MCF 10A (cell line): ENCODE data around the gene VPREB1. TPM values are rescaled to one million over a fixed set of nuclear protein-coding genes. Genes with fewer than 3 reads are reported as not detected.

ENCODE experiments used
- BruUV-seq: library from RNA; stranded (reverse); fragments of 400-500 nt; replicated peaks from 2 replicates; lab custom pipeline; 2021; lab: Mats Ljungman, UMichigan
- CTCF ChIA-PET: fragments of 300-600 bp; sonication (Branson Sonifier 250); formaldehyde crosslinking; extraction: SDS; loops from one replicate; lab custom pipeline; 2021; ENCODE audit warnings: antibody characterized with exemption, inconsistent platforms; lab: Yijun Ruan, JAX
- POLR2A ChIA-PET: fragments of 300-600, 350-650 bp; sonication (Branson Sonifier 250); formaldehyde crosslinking; extraction: SDS; loops from one replicate; lab custom pipeline; 2020; ENCODE audit warnings: antibody characterized with exemption, inconsistent platforms; lab: Yijun Ruan, JAX
- DNase-seq: peaks from one replicate; pipeline ENCODE4 v3.0.0-alpha.2; 2018; ENCODE audit not compliant: unreplicated experiment
- H3K27ac Mint-ChIP-seq: one replicate; pipeline ENCODE4 v1.8.0; 2022; ENCODE audit warnings: mild to moderate bottlenecking, low read depth, mixed read lengths; ENCODE audit not compliant: unreplicated experiment
- H3K27me3 Mint-ChIP-seq: one replicate; pipeline ENCODE4 v1.8.0; 2022; ENCODE audit warnings: mixed read lengths; ENCODE audit not compliant: insufficient read depth, unreplicated experiment
- H3K36me3 Mint-ChIP-seq: one replicate; pipeline ENCODE4 v1.8.0; 2022; ENCODE audit warnings: mild to moderate bottlenecking, moderate library complexity, mixed read lengths; ENCODE audit not compliant: insufficient read depth, unreplicated experiment
- H3K4me1 Mint-ChIP-seq: one replicate; pipeline ENCODE4 v1.8.0; 2022; ENCODE audit warnings: mixed read lengths; ENCODE audit not compliant: insufficient read depth, unreplicated experiment
- H3K4me3 Mint-ChIP-seq: one replicate; pipeline ENCODE4 v1.8.0; 2022; ENCODE audit warnings: mild to moderate bottlenecking, moderate library complexity, mixed read lengths; ENCODE audit not compliant: unreplicated experiment
- H3K9me3 Mint-ChIP-seq: one replicate; pipeline ENCODE4 v1.8.0; 2022; ENCODE audit warnings: mixed read lengths; ENCODE audit not compliant: unreplicated experiment
- CTCF ChIP-seq: fragments of 200-600 bp; IDR thresholded peaks from one replicate; pipeline ENCODE4 v1.8.0; 2022; ENCODE audit warnings: antibody characterized with exemption, mild to moderate bottlenecking; ENCODE audit not compliant: unreplicated experiment
- intact Hi-C: fragments of 100-400 bp; cut with micrococcal nuclease; formaldehyde crosslinking; loops from 2 replicates; pipeline ENCODE4 v1.14.1; 2022
- total RNA-seq: library from RNA; stranded (reverse); gene quantifications from 2 replicates; pipeline ENCODE4 v1.2.3, GENCODE V29; 2022

The VPREB1 gene
- total RNA-seq, 1 experiment from 2014 or later: not detected

GRCh38 chr22:22214819-22215329, 29.7 kb upstream of the VPREB1 start:
- CTCF ChIA-PET: interaction anchor here (0.6 to 1.2 kb wide), 2 partner anchors 18 to 207 kb away, joined by 3 to 5 read pairs; no protein-coding TSS in a partner anchor
- no peaks in the 10 kb centered on the region for H3K9me3 Mint-ChIP-seq
- no peaks in the 10 kb centered on the region for H3K27me3 Mint-ChIP-seq
- no peak overlapping the region for H3K4me3 Mint-ChIP-seq
- no peak for DNase-seq
- H3K27ac Mint-ChIP-seq: no peak overlapping the region
- intact Hi-C loops: loop anchor here (5.0 kb wide), 1 partner anchor 103 kb away; no protein-coding TSS in a partner anchor
- POLR2A ChIA-PET: no interaction called here
- TF ChIP-seq CTCF: no peak
- peaks cover 7% of the 10 kb centered on the region for H3K4me1 Mint-ChIP-seq
- H3K36me3 Mint-ChIP-seq: peaks cover 6% of the 10 kb centered on the region
- no TSS peak for BruUV-seq

DNA sequence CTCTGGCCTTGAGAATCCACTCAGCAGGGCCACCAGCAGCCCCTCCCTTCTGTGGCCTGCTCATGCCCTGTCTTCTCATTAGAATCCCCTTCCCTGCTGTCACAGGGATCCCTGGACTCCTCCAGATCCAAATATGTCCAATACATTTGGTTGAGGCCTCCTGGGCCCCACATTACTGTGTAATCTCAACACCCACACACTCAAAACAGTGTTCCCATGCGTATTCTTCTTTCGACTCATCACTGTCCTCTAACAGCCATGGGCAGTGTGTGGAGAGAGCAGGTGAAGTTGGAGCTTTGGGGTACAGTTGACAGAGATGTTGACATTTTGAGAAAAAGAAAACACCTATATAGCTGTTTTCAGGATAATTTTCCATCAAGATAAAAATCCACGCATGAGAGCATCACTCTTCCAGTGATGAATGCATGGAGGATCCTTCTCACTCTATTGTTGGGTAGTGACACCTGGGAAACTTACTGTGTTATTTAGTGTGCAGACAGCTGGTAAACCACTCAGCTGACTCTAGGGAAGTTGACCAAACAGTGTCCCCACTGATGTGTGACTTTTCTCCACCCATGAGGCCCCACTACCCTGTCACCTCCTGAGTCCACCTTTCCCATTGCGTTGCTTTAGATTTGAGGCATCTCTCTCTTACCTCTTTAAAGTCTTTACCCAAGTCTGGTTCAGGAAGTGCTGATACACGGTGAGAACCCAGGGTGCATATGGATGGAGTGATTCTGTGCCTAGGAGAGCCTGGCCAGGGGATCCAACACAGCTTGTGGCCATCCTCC, 28.7 kb upstream of the VPREB1 start:
- H3K27me3 Mint-ChIP-seq: no peaks in the 10 kb centered on the region
- no TSS peak for BruUV-seq
- POLR2A ChIA-PET: no interaction called here

GRCh38 chr22:22216450-22216959, 28.1 kb upstream of the VPREB1 start:
- Mint-ChIP-seq H3K4me1 (no peaks in the 10 kb centered on the region), H3K9me3 (no peaks in the 10 kb centered on the region), H3K4me3 (no peak overlapping the region), H3K27ac (no peak overlapping the region), H3K27me3 (no peaks in the 10 kb centered on the region), H3K36me3 (peaks cover 6% of the 10 kb centered on the region)
- no peak for TF ChIP-seq CTCF
- DNase-seq: no peak
- intact Hi-C loops: no loop called here
- ChIA-PET POLR2A (interaction anchor here (0.6 kb wide), 1 partner anchor 15 kb away, joined by 3 read pairs; no protein-coding TSS in a partner anchor), CTCF (interaction anchor here (0.6 to 1.6 kb wide), 6 partner anchors 9 to 387 kb away, joined by 3 to 7 read pairs (median 4); no protein-coding TSS in a partner anchor)
- no TSS peak for BruUV-seq

More for the DNA sequence above, 28.7 kb upstream of the VPREB1 start:
- CTCF ChIA-PET: interaction anchor here (0.6 to 1.6 kb wide), 5 partner anchors 8 to 155 kb away, joined by 3 to 7 read pairs (median 3); no protein-coding TSS in a partner anchor
- H3K4me3 Mint-ChIP-seq: no peak overlapping the region
- TF ChIP-seq CTCF: no peak
- H3K4me1 Mint-ChIP-seq: no peaks in the 10 kb centered on the region
- no peak overlapping the region for H3K27ac Mint-ChIP-seq
- DNase-seq: no peak
- intact Hi-C loops: no loop called here
- peaks cover 6% of the 10 kb centered on the region for H3K36me3 Mint-ChIP-seq
- no peaks in the 10 kb centered on the region for H3K9me3 Mint-ChIP-seq

GRCh38 chr22:22218302-22218701, 26.3 kb upstream of the VPREB1 start:
- CTCF ChIA-PET: interaction anchor here (1.1 to 1.6 kb wide), 2 partner anchors 11 to 17 kb away, joined by 3 to 6 read pairs; no protein-coding TSS in a partner anchor
- Mint-ChIP-seq H3K36me3 (peaks cover 6% of the 10 kb centered on the region), H3K27ac (no peak overlapping the region), H3K27me3 (no peaks in the 10 kb centered on the region), H3K9me3 (no peaks in the 10 kb centered on the region), H3K4me1 (no peaks in the 10 kb centered on the region), H3K4me3 (no peak overlapping the region)
- TF ChIP-seq CTCF: no peak
- POLR2A ChIA-PET: no interaction called here
- BruUV-seq: no TSS peak
- DNase-seq: no peak
- intact Hi-C loops: no loop called here
